ENCODE data around the gene GOLGA8J. TPM values are rescaled to one million over a fixed set of nuclear protein-coding genes. Genes with fewer than 3 reads are reported as not detected.
"Not testable (repeated sequence)": the region's sequence is repeated elsewhere in the genome, so short reads cannot be mapped to it uniquely, and the experiment has no call there.

GOLGA8J gene
- total RNA-seq: not detected
- long read RNA-seq: 0 reads

- ATAC-seq; H3K27ac ChIP-seq; DNase-seq; H3K27me3 ChIP-seq; H3K36me3 ChIP-seq; intact Hi-C loops (cut with DNase I); H3K4me1 ChIP-seq; H3K9me3 ChIP-seq; H3K4me3 ChIP-seq: not testable (repeated sequence)
These were observed at the start of gene GOLGA8J for GRCh38 chr15:30082655-30083054. Gene GOLGA8J, plus strand, starts transcription at chr15:30082955. Its CDS starts 98 bp downstream, at chr15:30083053.

GRCh38 chr15:30033211-30033610, 49.5 kb upstream of the GOLGA8J start:
- H3K27ac ChIP-seq: no peak overlapping the region
- no peaks in the 10 kb centered on the region for H3K9me3 ChIP-seq
- DNase-seq: no peak
- no peak for TF ChIP-seq CTCF (IDR thresholded peaks at IDR 0.05)
- H3K4me1 ChIP-seq: no peaks in the 10 kb centered on the region
- H3K36me3 ChIP-seq: no peaks in the 10 kb centered on the region
- no peak overlapping the region for H3K4me3 ChIP-seq
- H3K27me3 ChIP-seq: no peaks in the 10 kb centered on the region
- intact Hi-C loops (cut with DNase I): no loop called here
- ATAC-seq: no peak

GRCh38 chr15:30033763-30034162, 49.0 kb upstream of the GOLGA8J start:
- no peaks in the 10 kb centered on the region for H3K27me3 ChIP-seq
- ATAC-seq (no peak), DNase-seq (no peak)
- TF ChIP-seq CTCF (IDR thresholded peaks at IDR 0.05): no peak
- H3K4me1 ChIP-seq: no peaks in the 10 kb centered on the region
- no peaks in the 10 kb centered on the region for H3K36me3 ChIP-seq
- no peak overlapping the region for H3K27ac ChIP-seq
- intact Hi-C loops (cut with DNase I): no loop called here
- no peaks in the 10 kb centered on the region for H3K9me3 ChIP-seq
- H3K4me3 ChIP-seq: no peak overlapping the region

- TF ChIP-seq CTCF (IDR thresholded peaks at IDR 0.05): no peak
- no peak overlapping the region for H3K4me3 ChIP-seq
These were observed 46.6 kb upstream of the GOLGA8J start for GRCh38 chr15:30036036-30036703.

GRCh38 chr15:30038667-30039523, 43.9 kb upstream of the GOLGA8J start:
- H3K27me3 ChIP-seq: no peaks in the 10 kb centered on the region
- ATAC-seq (no peak), DNase-seq (no peak)
- no peak for TF ChIP-seq CTCF (IDR thresholded peaks at IDR 0.05)
- H3K36me3 ChIP-seq: no peaks in the 10 kb centered on the region
- H3K4me1 ChIP-seq: no peaks in the 10 kb centered on the region
- H3K27ac ChIP-seq: no peak overlapping the region
- no peak overlapping the region for H3K4me3 ChIP-seq
- H3K9me3 ChIP-seq: no peaks in the 10 kb centered on the region
- intact Hi-C loops (cut with DNase I): no loop called here

More at GRCh38 chr15:30036036-30036703, 46.6 kb upstream of the GOLGA8J start:
- ATAC-seq (no peak), DNase-seq (no peak)
- intact Hi-C loops (cut with DNase I): no loop called here
- Histone ChIP-seq H3K9me3 (no peaks in the 10 kb centered on the region), H3K36me3 (no peaks in the 10 kb centered on the region), H3K27me3 (no peaks in the 10 kb centered on the region), H3K27ac (no peak overlapping the region), H3K4me1 (no peaks in the 10 kb centered on the region)

GRCh38 chr15:30041868-30042267, 40.9 kb upstream of the GOLGA8J start:
- H3K4me1 ChIP-seq: no peaks in the 10 kb centered on the region
- no peak overlapping the region for H3K4me3 ChIP-seq
- H3K27ac ChIP-seq: no peak overlapping the region
- DNase-seq (no peak), ATAC-seq (no peak)
- intact Hi-C loops (cut with DNase I): no loop called here
- no peak for TF ChIP-seq CTCF (IDR thresholded peaks at IDR 0.05)
- H3K27me3 ChIP-seq: peaks cover 6% of the 10 kb centered on the region
- no peaks in the 10 kb centered on the region for H3K9me3 ChIP-seq
- H3K36me3 ChIP-seq: no peaks in the 10 kb centered on the region
